ENCODE measurements around the gene NEGR1. TPM values are rescaled to one million over a fixed set of nuclear protein-coding genes. Genes with fewer than 3 reads are reported as not detected.

The NEGR1 gene
- total RNA-seq, 1 experiment from 2014 or later = 0.05 TPM

- Histone ChIP-seq H3K27me3 (ENCODE audit: insufficient read depth, low read length) (no peaks in the 10 kb centered on the region), H3K27ac (ENCODE audit: low read depth, low read length) (no peak overlapping the region), H3K9me3 (ENCODE audit: control insufficient read depth in 1 of 2, insufficient read depth in 1 of 2, low read depth in 1 of 2, low read length in 2 of 2) (peaks cover 0 to 5% of the 10 kb centered on the region in 2 experiments; a peak in 2 of 4 replicates), H4K20me1 (ENCODE audit: insufficient read depth) (no peaks in the 10 kb centered on the region), H3K4me1 (ENCODE audit: control insufficient read depth in 1 of 2, insufficient read depth in 2 of 2, low read length in 2 of 2) (no peaks in the 10 kb centered on the region), H3K4me3 (replicated peaks in 1 of 2; ENCODE audit: low read depth in 1 of 2, low read length in 2 of 2) (no peak overlapping the region), H3K9ac (ENCODE audit: low read length) (no peak overlapping the region), H3K36me3 (ENCODE audit: control insufficient read depth in 1 of 2, insufficient read depth in 2 of 2, low read length in 2 of 2) (no peaks in the 10 kb centered on the region), H3K79me2 (ENCODE audit: insufficient read depth, low read length) (no peaks in the 10 kb centered on the region), H2AFZ (ENCODE audit: low read depth, low read length, poor library complexity, severe bottlenecking) (no peak overlapping the region), H3K4me2 (ENCODE audit: low read length) (no peak overlapping the region), H3K9me2 (ENCODE audit: insufficient read depth) (no peaks in the 10 kb centered on the region)
- ATAC-seq = no peak
- ChIA-PET CTCF (no interaction called here), RAD21 (ENCODE audit: low non-redundant PET in 1 of 2, low total read pairs in 2 of 2, uncharacterized antibody in 2 of 2, unreplicated experiment in 2 of 2) (no interaction called here), POLR2A (no interaction called here)
- no peak for DNase-seq (ENCODE audit: low read depth, low spot score)
- no peak for TF ChIP-seq EGR1 (IDR thresholded peaks at IDR 0.05; ENCODE audit: low read depth)
- no peak for TF ChIP-seq FOSL1 (IDR thresholded peaks at IDR 0.05; ENCODE audit: low read depth)
- no peak for TF ChIP-seq EZH2 (IDR thresholded peaks at IDR 0.05)
- no peak for TF ChIP-seq TCF7L2 (IDR thresholded peaks at IDR 0.05; ENCODE audit: borderline replicate concordance, extremely low read depth, insufficient read depth, insufficient read length)
- TF ChIP-seq YY1 (IDR thresholded peaks at IDR 0.05; ENCODE audit: extremely low read depth, insufficient replicate concordance, low read depth, low read length) = no peak
- TF ChIP-seq POLR2AphosphoS5 (IDR thresholded peaks at IDR 0.05; ENCODE audit: low read depth, low read length) = no peak
- no peak for TF ChIP-seq RAD21 (IDR thresholded peaks at IDR 0.05; ENCODE audit: low read depth)
- no peak for TF ChIP-seq SP1 (IDR thresholded peaks at IDR 0.05; ENCODE audit: low read depth)
- intact Hi-C loops (cut with micrococcal nuclease) = no loop called here
- BruUV-seq (replicated peaks) = no TSS peak
Observed at GRCh38 chr1:71738910-71739309, 543.4 kb downstream of the NEGR1 start.

GRCh38 chr1:71738256-71738655 is 544.1 kb downstream of the NEGR1 start:
- Histone ChIP-seq H2AFZ (ENCODE audit: low read depth, low read length, poor library complexity, severe bottlenecking) (no peak overlapping the region), H3K4me2 (ENCODE audit: low read length) (no peak overlapping the region), H3K27ac (ENCODE audit: low read depth, low read length) (no peak overlapping the region), H3K9me3 (ENCODE audit: control insufficient read depth in 1 of 2, insufficient read depth in 1 of 2, low read depth in 1 of 2, low read length in 2 of 2) (peaks cover 0 to 5% of the 10 kb centered on the region in 2 experiments; a peak in 2 of 4 replicates), H3K79me2 (ENCODE audit: insufficient read depth, low read length) (no peaks in the 10 kb centered on the region), H3K36me3 (ENCODE audit: control insufficient read depth in 1 of 2, insufficient read depth in 2 of 2, low read length in 2 of 2) (no peaks in the 10 kb centered on the region), H3K4me3 (replicated peaks in 1 of 2; ENCODE audit: low read depth in 1 of 2, low read length in 2 of 2) (no peak overlapping the region), H3K4me1 (ENCODE audit: control insufficient read depth in 1 of 2, insufficient read depth in 2 of 2, low read length in 2 of 2) (no peaks in the 10 kb centered on the region), H3K27me3 (ENCODE audit: insufficient read depth, low read length) (no peaks in the 10 kb centered on the region), H3K9ac (ENCODE audit: low read length) (no peak overlapping the region), H4K20me1 (ENCODE audit: insufficient read depth) (no peaks in the 10 kb centered on the region), H3K9me2 (ENCODE audit: insufficient read depth) (no peaks in the 10 kb centered on the region)
- intact Hi-C loops (cut with micrococcal nuclease) = no loop called here
- ATAC-seq (no peak), DNase-seq (ENCODE audit: low read depth, low spot score) (no peak)
- RAD21 ChIA-PET (ENCODE audit: low non-redundant PET in 1 of 2, low total read pairs in 2 of 2, uncharacterized antibody in 2 of 2, unreplicated experiment in 2 of 2) = no interaction called here
- CTCF ChIA-PET = no interaction called here
- POLR2A ChIA-PET = no interaction called here
- TF ChIP-seq REST (IDR thresholded peaks at IDR 0.05; ENCODE audit: low read depth) (no peak), ZNF274 (IDR thresholded peaks at IDR 0.05; ENCODE audit: low read depth, low read length) (no peak), RAD21 (IDR thresholded peaks at IDR 0.05; ENCODE audit: low read depth) (no peak), JUND (IDR thresholded peaks at IDR 0.05) (no peak), CTCF (IDR thresholded peaks at IDR 0.05 in 2 of 3, conservative IDR thresholded peaks at IDR 0.05 in 1 of 3; ENCODE audit: borderline replicate concordance in 1 of 3, insufficient read depth in 1 of 3, low read depth in 2 of 3, low read length in 2 of 3) (no peak), YY1 (IDR thresholded peaks at IDR 0.05; ENCODE audit: extremely low read depth, insufficient replicate concordance, low read depth, low read length) (no peak), ATF3 (IDR thresholded peaks at IDR 0.05) (no peak), SP1 (IDR thresholded peaks at IDR 0.05; ENCODE audit: low read depth) (no peak), CBX3 (IDR thresholded peaks at IDR 0.05; ENCODE audit: low read depth) (no peak)
- no TSS peak for BruUV-seq (replicated peaks)
